IPS DF 6.9 (cell line): ENCODE results near the gene SLC30A2.

Source experiments
- DNase-seq: peaks from one replicate; pipeline ENCODE4 v3.0.0-alpha.2; 2013; ENCODE audit warnings: low read depth, low spot score
- H3K27ac ChIP-seq: one replicate; pipeline ENCODE4 v1.5.1; 2013; ENCODE audit warnings: low read length, control low read depth
- H3K27me3 ChIP-seq: 2 replicates; pipeline ENCODE4 v1.6.1; 2013; ENCODE audit warnings: mild to moderate bottlenecking, low read length; ENCODE audit not compliant: control insufficient read depth, insufficient read depth
- H3K36me3 ChIP-seq: 2 replicates; pipeline ENCODE4 v1.6.1; 2013; ENCODE audit warnings: low read length; ENCODE audit not compliant: control insufficient read depth, insufficient read depth
- H3K4me1 ChIP-seq: 2 replicates; pipeline ENCODE4 v1.6.1; 2013; ENCODE audit warnings: low read length; ENCODE audit not compliant: control insufficient read depth, insufficient read depth
- H3K4me3 ChIP-seq: 2 replicates; pipeline ENCODE4 v1.5.1; 2013; ENCODE audit warnings: mild to moderate bottlenecking, low read length
- H3K9me3 ChIP-seq: 2 replicates; pipeline ENCODE4 v1.6.1; 2013; ENCODE audit warnings: low read length, inconsistent platforms; ENCODE audit not compliant: control insufficient read depth, insufficient read depth
- WGBS: extraction: QIAGEN DNeasy Blood & Tissue Kit; methylation state at CpG from one replicate; pipeline ENCODE4 v1.1.7; 2013; ENCODE audit warnings: mixed read lengths, missing lambda C conversion rate; ENCODE audit not compliant: insufficient read length, insufficient coverage; 5-methylcytosine and 5-hydroxymethylcytosine counted together

SLC30A2 gene

GRCh38 chr1:25989440-25990234 is 56.3 kb downstream of the SLC30A2 start:
- Histone ChIP-seq H3K36me3 (no peaks in the 10 kb centered on the region), H3K27ac (no peak overlapping the region)
- no peak for DNase-seq

GRCh38 chr1:25987951-25988350 is 58.0 kb downstream of the SLC30A2 start:
- no CpG with 5 or more reads among the region's 2 CpGs for WGBS
- no peaks in the 10 kb centered on the region; the same call in 1 of the 2 replicates for H3K36me3 ChIP-seq
- no peaks in the 10 kb centered on the region; the same call in 1 of the 2 replicates for H3K27me3 ChIP-seq
- no peak overlapping the region for H3K4me3 ChIP-seq
- H3K9me3 ChIP-seq: no peaks in the 10 kb centered on the region
- no peak overlapping the region for H3K27ac ChIP-seq
- DNase-seq: no peak
- H3K4me1 ChIP-seq: no peaks in the 10 kb centered on the region

More at GRCh38 chr1:25989440-25990234, 56.3 kb downstream of the SLC30A2 start:
- Histone ChIP-seq H3K9me3 (no peaks in the 10 kb centered on the region), H3K27me3 (no peaks in the 10 kb centered on the region; the same call in 1 of the 2 replicates), H3K4me3 (no peak overlapping the region), H3K4me1 (no peaks in the 10 kb centered on the region)
- no CpG with 5 or more reads among the region's 11 CpGs for WGBS
